HG02870 (cell line): ENCODE measurements around the gene HBG1.
A peak's percentile ranks its signal among the peaks of the same experiment; 100 is the strongest.

ENCODE experiments used
- ATAC-seq: cut with Tn5 transposase; IDR thresholded peaks from one replicate; pipeline ENCODE4 v1.9.1; 2021; ENCODE audit warnings: mild to moderate bottlenecking, moderate library complexity; ENCODE audit not compliant: unreplicated experiment

Gene HBG1

GRCh38 chr11:5247472-5248192 is 2.0 kb downstream of the HBG1 start:
- ATAC-seq: no peak

GRCh38 chr11:5246772-5247471 is 2.7 kb downstream of the HBG1 start:
- ATAC-seq: no peak

- no peak for ATAC-seq
These were observed 4.5 kb downstream of the HBG1 start for GRCh38 chr11:5245155-5245554.

GRCh38 chr11:5243816-5244180 is 5.9 kb downstream of the HBG1 start:
- ATAC-seq: no peak

- peak; percentile 74 for ATAC-seq
These were observed 6.5 kb downstream of the HBG1 start for GRCh38 chr11:5242933-5243815.

GRCh38 chr11:5242208-5242607 is 7.4 kb downstream of the HBG1 start:
- no peak for ATAC-seq

- no peak for ATAC-seq
These were observed 8.2 kb downstream of the HBG1 start for GRCh38 chr11:5241458-5241857.

- ATAC-seq: no peak
These were observed 9.2 kb downstream of the HBG1 start for GRCh38 chr11:5240458-5240857.

- no peak for ATAC-seq
These were observed 9.6 kb downstream of the HBG1 start for GRCh38 chr11:5240056-5240455.

- ATAC-seq: no peak
These were observed 10.6 kb downstream of the HBG1 start for GRCh38 chr11:5239046-5239445.

GRCh38 chr11:5238486-5238885 is 11.2 kb downstream of the HBG1 start:
- ATAC-seq: no peak

GRCh38 chr11:5237420-5237819 is 12.2 kb downstream of the HBG1 start:
- no peak for ATAC-seq

GRCh38 chr11:5235364-5236095 is 14.1 kb downstream of the HBG1 start:
- no peak for ATAC-seq

- ATAC-seq: peak; percentile 77
These were observed 15.2 kb downstream of the HBG1 start, which contains the start of gene HBD for GRCh38 chr11:5234381-5234834. Gene HBD (minus strand): TSS chr11:5234483. CDS start chr11:5234433, 50 bp downstream.

GRCh38 chr11:5233307-5233706 is 16.4 kb downstream of the HBG1 start:
- ATAC-seq: no peak

GRCh38 chr11:5232821-5233220 is 16.8 kb downstream of the HBG1 start:
- ATAC-seq: no peak

- ATAC-seq: no peak
These were observed 17.5 kb downstream of the HBG1 start for GRCh38 chr11:5232176-5232575.

- no peak for ATAC-seq
These were observed 18.5 kb downstream of the HBG1 start for GRCh38 chr11:5231111-5231510.

- ATAC-seq: no peak
These were observed 19.4 kb downstream of the HBG1 start for GRCh38 chr11:5230266-5230665.

- ATAC-seq: no peak
These were observed 19.9 kb downstream of the HBG1 start for GRCh38 chr11:5229796-5230195.

- peak; percentile 43 for ATAC-seq
These were observed 20.3 kb downstream of the HBG1 start for GRCh38 chr11:5229356-5229755.
